ENCODE results near the gene ZNFX1. TPM values are rescaled to one million over a fixed set of nuclear protein-coding genes. Genes with fewer than 3 reads are reported as not detected.

The ZNFX1 gene
- total RNA-seq, 4 donors from 2014 or later: 20.0 to 46.2 (median 26.3) TPM

DNA sequence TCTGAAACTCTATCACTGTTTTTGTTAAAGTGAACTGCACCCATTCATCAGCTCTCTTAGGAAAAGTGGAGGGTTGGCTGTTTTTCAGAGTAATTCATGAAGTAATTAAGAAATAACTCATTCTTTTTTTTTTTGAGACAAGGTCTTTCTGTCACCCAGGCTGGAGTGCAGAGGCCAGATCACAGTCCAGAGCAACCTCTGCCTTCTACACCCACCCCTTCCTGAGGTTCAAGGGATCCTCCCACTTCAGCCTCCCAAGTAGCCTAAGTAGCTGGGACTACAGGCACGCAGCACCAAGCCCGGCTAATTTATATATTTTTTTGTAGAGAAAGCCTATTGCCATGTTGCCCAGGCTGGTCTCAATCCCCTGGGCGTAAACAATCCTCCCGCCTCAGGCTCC is 2.6 kb downstream of the ZNFX1 start:
- Histone ChIP-seq H3K27me3 (no peaks in the 10 kb centered on the region), H3K4me1 (peaks cover 3 to 8% of the 10 kb centered on the region in 2 donors), H3K4me3 (no peak overlapping the region)

DNA sequence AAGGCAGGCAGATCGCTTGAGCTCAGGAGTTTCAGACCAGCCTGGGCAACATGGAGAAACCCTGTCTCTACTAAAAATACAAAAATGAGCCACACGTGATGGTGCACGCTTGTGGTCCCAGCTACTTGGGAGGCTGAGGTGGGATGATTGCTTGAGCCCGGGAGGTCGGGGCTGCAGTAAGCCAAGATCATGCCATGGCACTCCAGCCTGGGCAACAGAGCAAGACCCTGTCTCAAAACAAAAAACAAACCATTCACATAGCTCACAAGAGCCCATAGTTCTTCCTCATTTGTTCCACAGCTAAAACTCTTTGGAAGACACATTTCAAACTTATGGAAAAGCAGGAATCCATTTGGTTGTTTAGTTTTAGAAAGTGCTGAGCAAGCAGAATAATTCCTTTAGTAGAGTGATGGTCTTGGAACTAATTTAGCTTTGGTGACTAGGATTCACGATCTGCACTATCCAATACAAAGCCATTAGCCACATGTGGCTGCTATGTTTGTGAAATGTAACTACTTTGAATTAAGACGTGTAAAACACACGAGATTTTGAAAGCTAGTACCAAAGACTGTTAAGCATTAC is 4.1 kb downstream of the ZNFX1 start:
- H3K4me1 ChIP-seq: peaks cover 0 to 8% of the 10 kb centered on the region in 2 donors
- no peak overlapping the region for H3K27ac ChIP-seq
- H3K27me3 ChIP-seq: no peaks in the 10 kb centered on the region
- TF ChIP-seq, protein P1, sequence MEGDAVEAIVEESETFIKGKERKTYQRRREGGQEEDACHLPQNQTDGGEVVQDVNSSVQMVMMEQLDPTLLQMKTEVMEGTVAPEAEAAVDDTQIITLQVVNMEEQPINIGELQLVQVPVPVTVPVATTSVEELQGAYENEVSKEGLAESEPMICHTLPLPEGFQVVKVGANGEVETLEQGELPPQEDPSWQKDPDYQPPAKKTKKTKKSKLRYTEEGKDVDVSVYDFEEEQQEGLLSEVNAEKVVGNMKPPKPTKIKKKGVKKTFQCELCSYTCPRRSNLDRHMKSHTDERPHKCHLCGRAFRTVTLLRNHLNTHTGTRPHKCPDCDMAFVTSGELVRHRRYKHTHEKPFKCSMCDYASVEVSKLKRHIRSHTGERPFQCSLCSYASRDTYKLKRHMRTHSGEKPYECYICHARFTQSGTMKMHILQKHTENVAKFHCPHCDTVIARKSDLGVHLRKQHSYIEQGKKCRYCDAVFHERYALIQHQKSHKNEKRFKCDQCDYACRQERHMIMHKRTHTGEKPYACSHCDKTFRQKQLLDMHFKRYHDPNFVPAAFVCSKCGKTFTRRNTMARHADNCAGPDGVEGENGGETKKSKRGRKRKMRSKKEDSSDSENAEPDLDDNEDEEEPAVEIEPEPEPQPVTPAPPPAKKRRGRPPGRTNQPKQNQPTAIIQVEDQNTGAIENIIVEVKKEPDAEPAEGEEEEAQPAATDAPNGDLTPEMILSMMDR (IDR thresholded peaks at IDR 0.05): no peak
- TF ChIP-seq POLR2A (IDR thresholded peaks at IDR 0.05): no peak
- H3K9me3 ChIP-seq: no peaks in the 10 kb centered on the region
- no peaks in the 10 kb centered on the region for H3K36me3 ChIP-seq
- DNase-seq: no peak
- H3K4me3 ChIP-seq: no peak overlapping the region
- intact Hi-C loops (cut with DNase I; ENCODE audit: low total_unique reads): no loop called here

More for the DNA sequence above, 2.6 kb downstream of the ZNFX1 start:
- Histone ChIP-seq H3K36me3 (no peaks in the 10 kb centered on the region), H3K27ac (no peak overlapping the region), H3K9me3 (no peaks in the 10 kb centered on the region)
- no peak for DNase-seq
- no peak for TF ChIP-seq POLR2A (IDR thresholded peaks at IDR 0.05)
- TF ChIP-seq, protein P1 (IDR thresholded peaks at IDR 0.05): no peak
- intact Hi-C loops (cut with DNase I; ENCODE audit: low total_unique reads): no loop called here

DNA sequence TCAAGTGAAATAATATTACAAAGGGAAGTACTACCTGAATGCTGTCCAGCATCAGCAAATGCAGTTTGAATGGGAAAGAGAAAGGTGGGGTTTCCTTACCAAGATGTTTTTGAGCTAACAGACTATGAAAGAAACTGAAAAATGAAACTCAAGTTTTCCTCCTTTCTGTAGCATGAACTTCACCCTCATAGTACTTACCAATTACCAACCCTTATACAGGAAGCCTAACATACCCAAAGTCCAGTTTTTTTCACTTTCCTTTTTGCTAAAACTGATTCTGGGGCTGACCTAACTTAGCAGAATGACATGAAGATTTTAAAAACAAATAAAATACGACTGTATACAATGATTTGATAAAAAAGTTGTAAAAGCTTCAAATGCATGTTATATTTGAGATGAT is 5.2 kb downstream of the ZNFX1 start:
- no peak overlapping the region for H3K27ac ChIP-seq
- TF ChIP-seq, protein P1 (IDR thresholded peaks at IDR 0.05): no peak
- no peak for TF ChIP-seq POLR2A (IDR thresholded peaks at IDR 0.05)
- H3K9me3 ChIP-seq: no peaks in the 10 kb centered on the region
- DNase-seq: no peak
- H3K4me1 ChIP-seq: peaks cover 0 to 8% of the 10 kb centered on the region in 2 donors
- intact Hi-C loops (cut with DNase I; ENCODE audit: low total_unique reads): no loop called here
- H3K36me3 ChIP-seq: no peaks in the 10 kb centered on the region
- no peaks in the 10 kb centered on the region for H3K27me3 ChIP-seq
- H3K4me3 ChIP-seq: no peak overlapping the region

DNA sequence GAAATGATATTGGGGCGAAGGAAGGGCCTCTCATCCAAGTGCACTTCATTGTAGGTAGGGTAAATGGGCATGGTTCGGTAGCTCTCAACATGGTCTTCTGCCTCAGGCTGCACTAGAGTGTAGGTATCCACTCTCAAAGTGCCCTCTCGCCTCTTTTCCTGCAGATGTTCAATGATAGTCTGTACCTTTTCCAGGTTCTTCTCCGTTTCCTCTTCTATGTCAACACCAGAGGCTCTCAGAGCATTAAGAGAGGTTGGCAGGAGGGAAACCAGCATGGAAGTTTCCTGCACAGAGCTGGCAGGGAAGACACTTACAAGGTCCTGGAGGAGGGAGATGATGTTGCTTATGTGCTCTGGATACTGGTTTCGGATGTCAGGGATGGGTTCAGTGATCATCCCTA is 7.1 kb downstream of the ZNFX1 start:
- no peaks in the 10 kb centered on the region for H3K36me3 ChIP-seq
- intact Hi-C loops (cut with DNase I; ENCODE audit: low total_unique reads): no loop called here

DNA sequence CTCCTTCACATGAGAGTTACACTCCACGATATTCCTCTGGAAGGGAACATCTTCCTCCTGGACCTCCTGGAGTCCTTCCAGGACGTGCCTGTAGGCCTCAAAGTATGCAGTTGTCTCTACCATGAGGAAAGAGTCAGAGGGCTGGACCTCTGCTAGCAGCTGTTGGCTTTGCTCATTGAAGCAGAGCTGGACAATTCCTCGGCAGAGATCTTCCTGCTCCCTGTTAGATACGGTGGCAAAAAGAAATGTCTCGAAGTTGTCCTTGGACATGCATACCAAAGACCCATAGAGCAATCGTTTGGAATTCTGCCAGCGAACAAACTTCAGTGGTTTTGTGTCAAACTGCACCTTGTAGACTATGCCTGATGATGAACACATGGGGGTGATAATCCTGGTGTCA is 7.7 kb downstream of the ZNFX1 start:
- no peak overlapping the region for H3K4me3 ChIP-seq
- TF ChIP-seq, protein P1 (IDR thresholded peaks at IDR 0.05): no peak
- no peak for TF ChIP-seq POLR2A (IDR thresholded peaks at IDR 0.05)
- peaks cover 0 to 8% of the 10 kb centered on the region in 2 donors for H3K4me1 ChIP-seq
- no peaks in the 10 kb centered on the region for H3K36me3 ChIP-seq
- no peaks in the 10 kb centered on the region for H3K9me3 ChIP-seq
- intact Hi-C loops (cut with DNase I; ENCODE audit: low total_unique reads): no loop called here
- no peak for DNase-seq
- H3K27ac ChIP-seq: no peak overlapping the region
- no peaks in the 10 kb centered on the region for H3K27me3 ChIP-seq

More for the DNA sequence above, 7.1 kb downstream of the ZNFX1 start:
- no peak for DNase-seq
- no peaks in the 10 kb centered on the region for H3K9me3 ChIP-seq
- no peaks in the 10 kb centered on the region for H3K27me3 ChIP-seq
- TF ChIP-seq POLR2A (IDR thresholded peaks at IDR 0.05): no peak
- TF ChIP-seq, protein P1 (IDR thresholded peaks at IDR 0.05): no peak
- H3K4me1 ChIP-seq: peaks cover 0 to 8% of the 10 kb centered on the region in 2 donors
- no peak overlapping the region for H3K4me3 ChIP-seq
- H3K27ac ChIP-seq: no peak overlapping the region
